Limb (tissue), 2 donors: ENCODE data around the gene MEGF11.
"Not testable (repeated sequence)": the region's sequence is repeated elsewhere in the genome, so short reads cannot be mapped to it uniquely, and the experiment has no call there.

Experiments used
- DNase-seq, 2 donors: peaks; one replicate each; pipeline ENCODE4 v3.0.0-alpha.2; 2016; ENCODE audit errors: extremely low spot score in 2 of 2

Gene MEGF11

DNA sequence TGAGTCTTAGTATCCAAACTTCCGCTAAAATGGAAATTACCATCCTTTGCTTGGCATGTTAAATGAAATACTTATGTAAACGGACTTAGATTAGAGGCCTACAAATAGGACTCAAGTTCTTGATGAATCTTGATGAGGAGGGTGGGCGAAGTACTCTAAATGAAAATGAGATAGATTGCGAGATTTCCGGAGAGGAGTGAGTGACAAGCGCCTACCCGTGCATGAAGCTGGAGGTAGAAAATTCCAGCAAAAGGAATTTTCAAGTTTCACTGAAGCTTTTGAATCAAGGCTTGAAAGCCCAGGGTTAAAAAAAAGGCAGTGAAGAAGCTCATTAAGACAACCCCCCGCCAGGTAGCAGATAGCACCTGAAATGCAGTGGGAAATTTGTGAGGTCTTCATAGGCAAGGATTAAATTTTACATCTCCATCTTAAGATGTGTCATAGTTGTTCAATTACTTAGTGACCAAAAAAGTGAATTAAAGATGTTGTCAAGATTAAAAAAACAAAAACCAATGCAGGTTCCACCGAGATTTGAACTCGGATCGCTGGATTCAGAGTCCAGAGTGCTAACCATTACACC lies 384.9 kb downstream of the MEGF11 start:
- DNase-seq = no peak

- DNase-seq = not testable (repeated sequence)
Observed at GRCh38 chr15:65867933-65868332, 385.6 kb downstream of the MEGF11 start.

DNA sequence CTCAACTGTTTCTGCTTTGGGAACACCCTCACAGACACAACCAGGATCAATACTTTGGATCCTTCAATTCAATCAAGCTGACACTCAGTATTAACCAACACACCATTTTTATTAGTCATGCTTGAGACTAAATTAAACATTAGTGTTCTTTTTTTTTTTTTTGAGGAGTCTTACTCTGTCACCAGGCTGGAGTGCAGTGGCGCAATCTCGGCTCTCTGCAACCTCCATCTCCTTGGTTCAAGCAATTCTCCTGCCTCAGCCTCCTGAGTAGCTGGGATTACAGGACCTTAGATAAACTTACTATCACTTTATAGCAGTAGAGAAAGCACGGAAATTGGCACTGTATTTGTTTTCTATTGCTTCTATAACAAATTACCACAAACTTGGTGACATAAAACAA lies 386.3 kb downstream of the MEGF11 start:
- DNase-seq = no peak

DNA sequence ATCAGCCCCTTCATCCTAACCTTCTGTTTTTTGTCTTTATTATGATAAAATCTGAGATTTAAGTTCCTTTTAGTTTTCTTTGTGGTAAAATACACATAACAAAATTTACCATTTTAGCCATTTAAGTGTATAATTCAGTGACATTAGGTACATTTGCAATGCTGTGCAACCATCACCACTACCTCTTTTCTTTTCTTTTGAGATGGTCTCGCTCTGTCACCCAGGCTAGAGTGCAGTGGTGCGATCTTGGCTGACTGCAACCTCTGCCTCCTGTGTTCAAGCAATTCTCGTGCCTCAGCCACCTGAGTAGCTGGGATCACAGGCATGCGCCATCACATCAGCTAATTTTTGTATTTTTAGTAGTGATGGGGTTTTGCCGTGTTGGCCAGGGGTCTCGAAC lies 390.4 kb downstream of the MEGF11 start:
- no peak for DNase-seq

GRCh38 chr15:65862682-65863081 lies 390.9 kb downstream of the MEGF11 start:
- no peak for DNase-seq

- no peak for DNase-seq
Observed at GRCh38 chr15:65857718-65858402, 395.7 kb downstream of the MEGF11 start.

DNA sequence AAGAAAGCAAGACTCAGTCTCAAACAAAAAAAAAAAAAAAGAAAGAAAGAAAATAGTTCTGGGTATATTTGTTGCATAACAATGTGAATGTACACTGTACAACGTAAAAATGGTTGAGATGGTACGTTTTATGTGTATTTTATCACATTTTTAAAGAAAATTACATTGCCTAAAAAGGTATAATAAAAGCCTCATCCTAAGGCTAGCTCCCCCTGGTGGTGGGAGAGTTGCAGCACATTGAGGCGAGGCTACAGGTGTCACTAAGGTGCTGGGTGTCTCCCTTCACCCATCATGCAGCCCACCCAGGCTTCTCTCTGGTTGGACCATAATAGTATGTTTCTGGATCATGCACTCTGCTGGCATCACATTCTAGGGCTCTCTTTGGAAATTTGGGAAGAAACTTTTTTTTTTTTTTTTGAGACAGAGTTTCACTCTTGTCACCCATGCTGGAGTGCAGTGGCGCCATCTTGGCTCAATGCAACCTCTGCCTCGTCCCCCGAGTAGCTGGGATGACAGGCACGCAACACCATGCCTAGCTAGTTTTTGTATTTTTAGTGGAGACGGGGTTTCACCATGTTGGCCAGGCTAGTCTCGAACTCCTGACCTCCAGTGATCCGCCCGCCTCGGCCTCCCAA lies 396.6 kb downstream of the MEGF11 start:
- DNase-seq = peak in 1 of 2 donors; percentile 42

DNA sequence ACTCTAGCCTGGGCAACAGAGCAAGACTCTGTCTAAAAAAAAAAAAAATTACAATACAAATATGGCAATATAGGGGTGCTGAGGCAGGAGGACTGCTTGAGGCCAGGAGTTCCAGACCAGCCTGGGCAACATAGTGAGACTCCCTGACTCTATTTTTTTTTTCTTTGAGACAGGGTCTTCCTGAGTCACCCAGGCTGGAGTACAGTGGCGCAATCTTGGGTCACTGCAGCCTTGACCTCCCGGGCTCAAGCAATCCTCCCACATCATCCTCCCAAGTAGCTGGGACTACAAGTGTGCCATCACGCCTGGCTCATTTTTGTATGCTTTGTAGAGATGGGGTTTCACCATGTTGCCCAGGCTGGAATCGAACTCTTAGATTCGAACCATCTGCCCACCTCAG lies 401.6 kb downstream of the MEGF11 start:
- DNase-seq = no peak

DNA sequence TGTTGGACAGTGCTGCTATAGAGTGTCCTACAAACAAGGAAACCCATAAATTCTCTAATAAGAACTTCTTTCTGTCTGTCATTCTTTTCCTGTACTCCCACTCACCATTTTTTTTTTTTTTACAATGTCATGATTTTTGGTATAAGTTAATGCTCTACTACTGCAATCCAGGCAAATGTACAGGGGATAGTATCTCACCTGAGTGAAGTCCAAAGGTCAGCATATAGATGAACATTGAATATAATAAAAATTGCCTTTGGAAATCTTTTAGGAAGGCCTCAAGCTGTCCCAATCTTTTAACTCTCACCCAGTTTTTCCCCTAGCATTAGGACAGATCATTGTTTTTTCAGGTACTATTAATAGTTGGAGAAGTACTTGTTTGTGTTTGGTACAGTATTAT lies 405.6 kb downstream of the MEGF11 start:
- DNase-seq = no peak

- DNase-seq = no peak
Observed at GRCh38 chr15:65845826-65846519, 407.6 kb downstream of the MEGF11 start.
